MCF 10A (cell line): ENCODE results near the gene ITGB1BP1. TPM values are rescaled to one million over a fixed set of nuclear protein-coding genes. Genes with fewer than 3 reads are reported as not detected.

Experiments
- BruUV-seq: library from RNA; stranded (reverse); fragments of 400-500 nt; replicated peaks from 2 replicates; lab custom pipeline; 2021; lab: Mats Ljungman, UMichigan
- CTCF ChIA-PET: fragments of 300-600 bp; sonication (Branson Sonifier 250); formaldehyde crosslinking; extraction: SDS; loops from one replicate; lab custom pipeline; 2021; ENCODE audit warnings: antibody characterized with exemption, inconsistent platforms; lab: Yijun Ruan, JAX
- POLR2A ChIA-PET: fragments of 300-600, 350-650 bp; sonication (Branson Sonifier 250); formaldehyde crosslinking; extraction: SDS; loops from one replicate; lab custom pipeline; 2020; ENCODE audit warnings: antibody characterized with exemption, inconsistent platforms; lab: Yijun Ruan, JAX
- DNase-seq: peaks from one replicate; pipeline ENCODE4 v3.0.0-alpha.2; 2018; ENCODE audit not compliant: unreplicated experiment
- H3K27ac Mint-ChIP-seq: one replicate; pipeline ENCODE4 v1.8.0; 2022; ENCODE audit warnings: mild to moderate bottlenecking, low read depth, mixed read lengths; ENCODE audit not compliant: unreplicated experiment
- H3K27me3 Mint-ChIP-seq: one replicate; pipeline ENCODE4 v1.8.0; 2022; ENCODE audit warnings: mixed read lengths; ENCODE audit not compliant: insufficient read depth, unreplicated experiment
- H3K36me3 Mint-ChIP-seq: one replicate; pipeline ENCODE4 v1.8.0; 2022; ENCODE audit warnings: mild to moderate bottlenecking, moderate library complexity, mixed read lengths; ENCODE audit not compliant: insufficient read depth, unreplicated experiment
- H3K4me1 Mint-ChIP-seq: one replicate; pipeline ENCODE4 v1.8.0; 2022; ENCODE audit warnings: mixed read lengths; ENCODE audit not compliant: insufficient read depth, unreplicated experiment
- H3K4me3 Mint-ChIP-seq: one replicate; pipeline ENCODE4 v1.8.0; 2022; ENCODE audit warnings: mild to moderate bottlenecking, moderate library complexity, mixed read lengths; ENCODE audit not compliant: unreplicated experiment
- H3K9me3 Mint-ChIP-seq: one replicate; pipeline ENCODE4 v1.8.0; 2022; ENCODE audit warnings: mixed read lengths; ENCODE audit not compliant: unreplicated experiment
- intact Hi-C: fragments of 100-400 bp; cut with micrococcal nuclease; formaldehyde crosslinking; loops from 2 replicates; pipeline ENCODE4 v1.14.1; 2022
- total RNA-seq: library from RNA; stranded (reverse); gene quantifications from 2 replicates; pipeline ENCODE4 v1.2.3, GENCODE V29; 2022
- TF ChIP-seq, protein P1 (sequence below): fragments of 200-600 bp; IDR thresholded peaks from one replicate; pipeline ENCODE4 v1.8.0; 2022; ENCODE audit warnings: antibody characterized with exemption, mild to moderate bottlenecking; ENCODE audit not compliant: unreplicated experiment

The ITGB1BP1 gene
- total RNA-seq, 1 experiment from 2014 or later = 125 TPM

DNA sequence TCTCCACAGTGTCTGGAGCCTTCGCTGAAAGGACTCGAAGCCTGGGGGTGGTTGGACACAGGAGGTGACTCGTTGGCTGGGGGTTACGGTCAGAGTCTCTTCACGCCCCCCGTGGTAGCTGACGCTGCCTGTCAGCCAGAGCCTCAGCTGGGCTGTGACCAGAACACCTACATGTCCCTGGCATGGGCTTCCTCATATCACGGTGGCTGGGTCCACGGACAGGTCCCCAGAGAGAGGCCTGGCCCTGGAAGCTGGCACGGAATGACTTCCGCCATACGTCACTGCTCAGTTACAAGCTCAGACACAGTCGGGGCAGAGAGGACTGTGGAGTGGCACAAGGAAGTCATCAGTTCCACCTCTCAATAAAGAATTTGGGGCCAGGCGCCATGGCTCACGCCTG lies 28.5 kb downstream of the ITGB1BP1 start:
- ChIA-PET CTCF (no interaction called here), POLR2A (interaction anchor here (0.6 kb wide), 2 partner anchors 149 to 283 kb away, joined by 4 to 6 read pairs; no protein-coding TSS in a partner anchor)
- Mint-ChIP-seq H3K36me3 (peaks cover 86% of the 10 kb centered on the region), H3K4me1 (no peaks in the 10 kb centered on the region), H3K4me3 (no peak overlapping the region), H3K27me3 (no peaks in the 10 kb centered on the region), H3K9me3 (no peaks in the 10 kb centered on the region), H3K27ac (no peak overlapping the region)
- DNase-seq = no peak
- TF ChIP-seq, protein P1, sequence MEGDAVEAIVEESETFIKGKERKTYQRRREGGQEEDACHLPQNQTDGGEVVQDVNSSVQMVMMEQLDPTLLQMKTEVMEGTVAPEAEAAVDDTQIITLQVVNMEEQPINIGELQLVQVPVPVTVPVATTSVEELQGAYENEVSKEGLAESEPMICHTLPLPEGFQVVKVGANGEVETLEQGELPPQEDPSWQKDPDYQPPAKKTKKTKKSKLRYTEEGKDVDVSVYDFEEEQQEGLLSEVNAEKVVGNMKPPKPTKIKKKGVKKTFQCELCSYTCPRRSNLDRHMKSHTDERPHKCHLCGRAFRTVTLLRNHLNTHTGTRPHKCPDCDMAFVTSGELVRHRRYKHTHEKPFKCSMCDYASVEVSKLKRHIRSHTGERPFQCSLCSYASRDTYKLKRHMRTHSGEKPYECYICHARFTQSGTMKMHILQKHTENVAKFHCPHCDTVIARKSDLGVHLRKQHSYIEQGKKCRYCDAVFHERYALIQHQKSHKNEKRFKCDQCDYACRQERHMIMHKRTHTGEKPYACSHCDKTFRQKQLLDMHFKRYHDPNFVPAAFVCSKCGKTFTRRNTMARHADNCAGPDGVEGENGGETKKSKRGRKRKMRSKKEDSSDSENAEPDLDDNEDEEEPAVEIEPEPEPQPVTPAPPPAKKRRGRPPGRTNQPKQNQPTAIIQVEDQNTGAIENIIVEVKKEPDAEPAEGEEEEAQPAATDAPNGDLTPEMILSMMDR = no peak
- intact Hi-C loops = no loop called here
- no TSS peak for BruUV-seq

DNA sequence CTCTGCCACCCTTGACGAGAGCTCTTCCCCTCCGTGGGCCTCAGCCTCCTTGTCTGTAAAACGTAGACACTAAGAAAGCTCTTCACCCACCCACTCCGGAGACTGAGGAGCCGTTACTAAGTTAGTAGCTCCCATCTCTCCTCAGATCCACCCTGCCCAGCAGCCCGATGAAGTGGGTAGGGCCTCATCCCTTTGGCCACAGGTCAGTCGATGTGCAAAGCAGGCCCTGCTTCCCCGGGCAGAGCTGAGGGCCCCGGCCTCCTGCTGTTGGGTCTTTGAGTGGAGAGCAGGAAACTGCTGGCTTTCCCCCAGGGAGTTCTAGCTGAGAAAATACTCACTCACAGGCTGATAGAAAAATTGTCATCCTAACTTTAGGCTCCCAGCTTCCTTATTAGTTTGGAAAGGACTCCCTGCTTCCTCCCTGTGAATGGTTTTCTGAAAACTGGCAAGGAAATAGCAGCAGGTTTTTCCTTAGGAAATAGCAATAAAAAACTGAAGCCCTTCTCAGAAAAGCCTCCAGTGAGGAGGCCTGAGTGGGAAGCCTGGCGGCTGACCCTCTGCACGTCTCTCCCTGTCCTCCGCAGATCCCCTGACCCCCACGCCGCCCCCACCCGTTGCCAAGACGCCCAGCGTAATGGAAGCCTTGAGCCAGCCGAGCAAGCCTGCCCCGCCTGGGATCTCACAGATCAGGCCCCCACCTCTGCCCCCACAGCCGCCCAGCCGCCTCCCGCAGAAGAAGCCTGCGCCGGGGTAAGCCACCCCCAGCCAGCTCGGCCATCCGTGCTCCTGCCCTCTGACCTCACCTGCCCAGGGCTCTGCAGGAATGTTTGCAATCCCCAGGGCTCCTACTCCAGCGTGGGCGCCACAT lies 30.2 kb downstream of the ITGB1BP1 start:
- H3K27ac Mint-ChIP-seq = no peak overlapping the region
- no TSS peak for BruUV-seq
- no peak for DNase-seq
- CTCF ChIA-PET = interaction anchor here (0.9 kb wide), 1 partner anchor 149 kb away, joined by 3 read pairs; no protein-coding TSS in a partner anchor
- no peak overlapping the region for H3K4me3 Mint-ChIP-seq
- intact Hi-C loops = no loop called here
- peaks cover 85% of the 10 kb centered on the region for H3K36me3 Mint-ChIP-seq
- no peaks in the 10 kb centered on the region for H3K27me3 Mint-ChIP-seq
- TF ChIP-seq, protein P1 = no peak
- POLR2A ChIA-PET = interaction anchor here (0.9 to 1.5 kb wide), 3 partner anchors 8 to 29 kb away, joined by 3 to 5 read pairs (median 3); no protein-coding TSS in a partner anchor
- no peaks in the 10 kb centered on the region for H3K9me3 Mint-ChIP-seq
- H3K4me1 Mint-ChIP-seq = peaks cover 6% of the 10 kb centered on the region

DNA sequence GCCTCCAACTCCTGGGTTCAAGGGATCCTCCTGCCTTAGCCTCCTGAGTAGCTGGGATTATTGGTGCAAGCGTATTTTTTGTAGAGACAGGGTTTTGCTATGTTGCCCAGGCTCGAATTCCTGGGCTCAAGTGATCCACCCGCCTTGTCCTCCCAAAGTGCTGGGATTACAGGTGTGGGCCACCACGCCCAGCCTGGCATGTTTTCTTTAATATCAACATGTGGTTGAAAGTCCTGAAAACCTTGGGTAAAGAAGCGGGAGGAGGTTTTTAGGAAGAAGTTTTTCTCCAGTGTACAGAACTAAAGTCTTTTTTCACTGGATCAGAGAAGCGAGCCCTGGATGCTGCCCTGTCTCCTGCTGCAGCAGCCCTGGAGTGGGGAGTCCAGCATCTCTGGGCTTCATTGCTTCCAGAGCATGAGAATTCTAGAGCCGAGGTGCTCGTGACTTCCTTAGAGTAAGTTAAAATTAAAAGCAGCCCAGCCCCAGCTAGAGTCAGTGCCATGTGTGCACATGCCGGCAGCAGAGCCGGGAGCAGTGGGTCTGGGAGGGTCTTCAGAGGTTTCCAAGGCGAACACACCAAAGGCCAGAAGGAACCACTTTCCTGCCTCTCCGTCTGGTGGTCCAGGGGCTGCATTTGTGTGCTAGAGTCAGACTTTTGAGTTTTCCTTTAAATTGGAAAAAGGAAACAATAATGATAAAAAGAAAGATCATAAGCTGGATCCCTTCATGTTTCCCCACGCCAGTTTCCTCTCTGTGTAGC lies 31.2 kb downstream of the ITGB1BP1 start:
- POLR2A ChIA-PET = interaction anchor here (0.9 to 1.5 kb wide), 3 partner anchors 9 to 30 kb away, joined by 3 to 5 read pairs (median 3); no protein-coding TSS in a partner anchor
- Mint-ChIP-seq H3K27me3 (no peaks in the 10 kb centered on the region), H3K27ac (peak overlapping the region; percentile 27), H3K4me3 (no peak overlapping the region), H3K9me3 (no peaks in the 10 kb centered on the region), H3K4me1 (peaks cover 13% of the 10 kb centered on the region), H3K36me3 (peaks cover 77% of the 10 kb centered on the region)
- TF ChIP-seq, protein P1 = no peak
- intact Hi-C loops = no loop called here
- DNase-seq = no peak
- no TSS peak for BruUV-seq
- CTCF ChIA-PET = interaction anchor here (0.9 to 1.0 kb wide), 2 partner anchors 148 to 378 kb away, joined by 3 read pairs; no protein-coding TSS in a partner anchor

DNA sequence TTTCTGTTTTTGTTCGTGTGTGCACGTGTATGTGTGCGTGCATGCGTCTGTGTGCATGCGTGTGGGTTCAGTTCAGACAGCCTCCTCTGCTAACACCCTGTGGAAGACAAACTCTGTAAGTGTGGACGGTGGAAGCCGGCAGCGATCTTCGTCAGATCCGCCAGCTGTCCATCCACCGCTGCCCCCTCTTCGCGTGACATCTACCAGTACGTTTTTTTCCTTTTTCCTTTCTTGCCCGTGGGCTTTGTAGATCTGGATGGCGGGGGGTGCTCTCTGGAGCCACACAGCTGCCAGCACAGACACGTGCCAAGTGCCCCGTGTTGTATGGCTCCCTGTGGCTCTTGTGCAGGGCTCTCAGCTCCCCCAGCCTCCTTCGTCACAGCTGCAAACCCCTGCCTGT lies 32.3 kb downstream of the ITGB1BP1 start:
- Mint-ChIP-seq H3K4me1 (peaks cover 21% of the 10 kb centered on the region), H3K9me3 (no peaks in the 10 kb centered on the region), H3K4me3 (no peak overlapping the region), H3K36me3 (peaks cover 76% of the 10 kb centered on the region), H3K27me3 (no peaks in the 10 kb centered on the region), H3K27ac (peak overlapping the region; percentile 16)
- BruUV-seq = no TSS peak
- TF ChIP-seq, protein P1 = no peak
- POLR2A ChIA-PET = interaction anchor here (0.7 kb wide), 1 partner anchor 155 kb away, joined by 3 read pairs; no protein-coding TSS in a partner anchor
- DNase-seq = no peak
- intact Hi-C loops = no loop called here
- CTCF ChIA-PET = no interaction called here
